ENCODE data around the gene CCDC102A.
A peak's percentile ranks its signal among the peaks of the same experiment; 100 is the strongest.

CCDC102A gene

DNA sequence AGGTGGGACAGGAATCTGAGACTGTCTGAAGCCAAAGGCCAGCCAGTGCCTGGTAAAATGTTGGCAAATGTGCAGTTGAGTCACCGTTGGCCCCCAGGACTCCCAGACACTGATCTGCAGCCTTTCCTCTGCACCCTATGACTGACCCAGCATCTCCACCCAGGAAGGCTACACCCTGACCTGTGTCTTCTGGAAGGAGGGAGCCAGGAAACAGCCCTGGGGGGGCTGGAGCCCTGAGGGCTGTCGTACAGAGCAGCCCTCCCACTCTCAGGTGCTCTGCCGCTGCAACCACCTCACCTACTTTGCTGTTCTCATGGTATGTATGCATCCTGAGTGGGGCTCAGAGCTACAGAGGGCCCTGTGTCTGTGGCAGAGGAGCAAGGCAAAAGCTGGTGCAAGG is 30.1 kb upstream of the CCDC102A start:
- H3K4me3 ChIP-seq, result no peak overlapping the region
- H4K20me1 ChIP-seq, result no peaks in the 10 kb centered on the region
- no peaks in the 10 kb centered on the region for H3K27me3 ChIP-seq
- peaks cover 17% of the 10 kb centered on the region for H3K4me1 ChIP-seq
- H3K27ac ChIP-seq, result no peak overlapping the region
- H3K9ac ChIP-seq, result no peak overlapping the region
- H3K9me3 ChIP-seq, result peaks cover 7% of the 10 kb centered on the region
- no peak overlapping the region for H3K4me2 ChIP-seq
- no peak for TF ChIP-seq Cebpa-rat (IDR thresholded peaks at IDR 0.05)
- no peaks in the 10 kb centered on the region for H3K36me3 ChIP-seq

DNA sequence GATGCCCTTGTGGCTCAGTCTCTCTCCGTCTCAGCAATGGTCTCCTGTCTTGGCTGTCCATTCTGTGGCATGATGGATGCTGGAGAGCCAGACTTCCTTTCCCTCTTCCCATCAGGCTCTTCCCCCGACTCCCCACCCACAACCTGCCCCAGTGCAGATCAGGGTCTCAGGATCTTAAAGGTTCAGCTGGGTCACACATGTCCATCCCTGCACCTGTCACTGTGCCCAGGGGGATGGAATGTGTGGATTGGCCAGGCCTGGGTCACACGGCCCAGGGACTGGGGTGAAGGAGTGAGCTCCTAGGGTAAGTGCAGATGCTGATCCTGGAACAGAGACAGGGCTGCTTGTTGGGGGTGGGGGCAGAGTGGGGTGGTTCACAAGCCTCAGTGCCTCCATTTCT is 29.1 kb upstream of the CCDC102A start:
- Histone ChIP-seq H3K27ac (no peak overlapping the region), H3K9ac (no peak overlapping the region), H3K4me2 (no peak overlapping the region), H3K4me1 (peaks cover 17% of the 10 kb centered on the region), H3K9me3 (peaks cover 17% of the 10 kb centered on the region), H3K27me3 (no peaks in the 10 kb centered on the region), H3K36me3 (no peaks in the 10 kb centered on the region), H3K4me3 (no peak overlapping the region), H4K20me1 (no peaks in the 10 kb centered on the region)
- no peak for TF ChIP-seq Cebpa-rat (IDR thresholded peaks at IDR 0.05)

DNA sequence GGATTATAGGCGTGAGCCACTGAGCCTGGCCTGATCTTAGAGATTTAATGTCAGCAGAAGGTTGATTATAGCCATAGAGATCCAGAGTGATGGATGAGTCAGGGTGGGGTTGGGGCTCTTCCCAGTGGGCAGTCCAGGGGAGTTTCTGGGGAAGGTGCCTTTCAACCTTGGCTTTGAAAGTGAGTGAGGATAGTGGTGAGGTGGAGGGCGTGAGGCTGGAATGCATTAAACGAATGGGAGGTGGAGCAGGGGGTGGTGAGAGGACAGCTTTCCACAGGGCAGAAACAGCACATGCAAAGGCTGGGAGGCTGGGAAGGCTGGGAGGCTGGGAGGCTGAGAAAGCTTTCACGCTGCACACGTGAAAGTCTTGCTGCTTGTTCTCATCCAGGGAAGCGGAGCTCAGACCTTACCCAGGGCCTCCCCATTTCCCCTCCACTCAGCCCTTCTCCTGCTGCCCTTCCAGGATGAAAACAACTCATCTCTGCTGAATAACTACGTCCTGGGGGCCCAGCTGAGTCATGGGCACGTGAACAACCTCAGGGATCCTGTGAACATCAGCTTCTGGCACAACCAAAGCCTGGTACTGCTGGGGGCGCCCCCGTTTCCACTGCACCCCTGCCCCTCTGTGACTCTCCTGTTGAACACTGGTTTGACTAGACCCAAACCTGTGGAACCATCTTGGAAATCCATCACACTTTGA is 28.4 kb upstream of the CCDC102A start:
- no peaks in the 10 kb centered on the region for H3K36me3 ChIP-seq
- H3K4me1 ChIP-seq, result peaks cover 17% of the 10 kb centered on the region
- no peak overlapping the region for H3K4me3 ChIP-seq
- peaks cover 24% of the 10 kb centered on the region for H3K9me3 ChIP-seq
- H3K9ac ChIP-seq, result no peak overlapping the region
- H3K4me2 ChIP-seq, result peak overlapping the region; percentile 39; the same call in 1 of the 2 replicates
- no peak overlapping the region for H3K27ac ChIP-seq
- H4K20me1 ChIP-seq, result no peaks in the 10 kb centered on the region
- no peak for TF ChIP-seq Cebpa-rat (IDR thresholded peaks at IDR 0.05)
- H3K27me3 ChIP-seq, result no peaks in the 10 kb centered on the region

DNA sequence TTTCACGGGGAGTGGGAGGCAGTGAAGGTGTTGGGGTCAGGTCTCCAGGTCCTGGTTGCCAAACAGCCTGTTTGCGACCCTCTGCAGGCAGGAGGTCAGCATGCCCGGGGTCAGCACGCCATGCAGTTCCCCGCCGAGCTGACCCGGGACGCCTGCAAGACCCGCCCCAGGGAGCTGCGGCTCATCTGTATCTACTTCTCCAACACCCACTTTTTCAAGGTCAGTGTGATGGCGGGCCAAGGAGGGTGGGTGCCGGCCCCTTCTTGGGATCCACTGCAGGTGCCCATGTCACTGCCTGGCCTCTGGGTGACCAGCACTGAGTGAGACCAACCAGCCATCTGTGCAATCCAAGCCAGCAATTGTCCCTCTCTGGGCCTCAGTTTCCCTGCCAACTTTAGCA is 27.4 kb upstream of the CCDC102A start:
- H3K36me3 ChIP-seq, result no peaks in the 10 kb centered on the region
- H3K9ac ChIP-seq, result no peak overlapping the region
- no peak for TF ChIP-seq Cebpa-rat (IDR thresholded peaks at IDR 0.05)
- H3K27me3 ChIP-seq, result no peaks in the 10 kb centered on the region
- peaks cover 17% of the 10 kb centered on the region for H3K4me1 ChIP-seq
- peak overlapping the region; percentile 39 for H3K4me2 ChIP-seq
- no peak overlapping the region for H3K27ac ChIP-seq
- no peaks in the 10 kb centered on the region for H4K20me1 ChIP-seq
- H3K4me3 ChIP-seq, result no peak overlapping the region
- peaks cover 24% of the 10 kb centered on the region for H3K9me3 ChIP-seq

DNA sequence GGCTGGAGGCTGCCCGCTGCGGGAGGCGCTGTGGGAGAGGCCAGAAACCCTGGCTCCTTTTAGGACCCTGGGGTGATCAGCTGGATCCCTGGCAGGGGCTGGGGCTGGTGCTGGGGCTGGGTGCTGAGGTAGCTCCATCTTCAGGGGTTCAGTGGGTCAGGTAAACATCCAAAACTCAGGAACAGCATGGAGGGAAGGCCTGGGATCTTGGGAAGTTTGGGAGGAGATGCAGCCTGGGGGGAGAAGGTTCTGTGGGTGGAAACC is 27.0 kb upstream of the CCDC102A start:
- peaks cover 17% of the 10 kb centered on the region for H3K4me1 ChIP-seq
- no peak overlapping the region for H3K9ac ChIP-seq
- H3K27ac ChIP-seq, result no peak overlapping the region
- no peak overlapping the region for H3K4me2 ChIP-seq
- H3K27me3 ChIP-seq, result no peaks in the 10 kb centered on the region
- no peaks in the 10 kb centered on the region for H4K20me1 ChIP-seq
- TF ChIP-seq Cebpa-rat (IDR thresholded peaks at IDR 0.05), result no peak
- H3K36me3 ChIP-seq, result no peaks in the 10 kb centered on the region
- H3K9me3 ChIP-seq, result peaks cover 24% of the 10 kb centered on the region
- H3K4me3 ChIP-seq, result no peak overlapping the region

DNA sequence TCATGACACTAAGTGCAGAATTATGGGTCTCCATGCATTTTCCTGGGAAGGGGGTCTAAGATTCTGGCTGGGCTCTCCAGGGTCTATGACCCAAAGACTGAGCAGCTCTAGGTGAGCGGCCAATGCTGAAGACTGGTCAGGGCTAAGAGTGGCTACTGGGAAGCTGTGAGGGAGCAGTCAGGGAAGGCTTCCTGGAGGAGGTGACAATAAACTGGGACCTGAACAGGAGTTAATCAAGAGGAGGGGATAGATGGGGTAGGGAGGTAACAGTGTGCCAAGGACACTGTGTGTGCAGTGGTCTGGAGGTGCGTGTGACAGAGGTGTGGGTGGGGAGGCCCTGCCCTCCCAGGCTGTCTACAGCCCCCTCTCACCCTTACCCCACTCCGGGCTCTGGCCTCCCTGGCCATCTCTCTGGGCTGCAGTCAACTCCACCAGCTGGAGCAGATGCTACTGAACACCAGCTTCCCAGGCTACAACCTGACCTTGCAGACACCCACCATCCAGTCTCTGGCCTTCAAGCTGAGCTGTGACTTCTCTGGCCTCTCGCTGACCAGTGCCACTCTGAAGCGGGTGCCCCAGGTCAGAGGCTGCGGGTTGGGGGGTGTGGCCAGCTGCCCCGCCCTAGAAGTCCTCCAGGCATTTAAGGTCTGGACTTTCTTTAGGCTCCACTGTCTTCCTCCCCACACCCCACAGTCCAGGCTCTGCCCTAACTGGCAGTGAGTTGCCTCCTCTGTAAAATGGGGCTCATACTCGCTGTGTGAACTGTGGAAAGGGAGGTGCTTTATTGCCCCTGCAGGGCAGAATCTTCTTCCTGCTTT is 26.5 kb upstream of the CCDC102A start:
- H3K36me3 ChIP-seq, result no peaks in the 10 kb centered on the region
- no peak overlapping the region for H3K4me3 ChIP-seq
- TF ChIP-seq Cebpa-rat (IDR thresholded peaks at IDR 0.05), result no peak
- no peaks in the 10 kb centered on the region for H3K27me3 ChIP-seq
- H4K20me1 ChIP-seq, result no peaks in the 10 kb centered on the region
- H3K4me1 ChIP-seq, result peaks cover 17% of the 10 kb centered on the region
- H3K9me3 ChIP-seq, result peaks cover 24% of the 10 kb centered on the region
- no peak overlapping the region for H3K4me2 ChIP-seq
- no peak overlapping the region for H3K27ac ChIP-seq
- H3K9ac ChIP-seq, result no peak overlapping the region

DNA sequence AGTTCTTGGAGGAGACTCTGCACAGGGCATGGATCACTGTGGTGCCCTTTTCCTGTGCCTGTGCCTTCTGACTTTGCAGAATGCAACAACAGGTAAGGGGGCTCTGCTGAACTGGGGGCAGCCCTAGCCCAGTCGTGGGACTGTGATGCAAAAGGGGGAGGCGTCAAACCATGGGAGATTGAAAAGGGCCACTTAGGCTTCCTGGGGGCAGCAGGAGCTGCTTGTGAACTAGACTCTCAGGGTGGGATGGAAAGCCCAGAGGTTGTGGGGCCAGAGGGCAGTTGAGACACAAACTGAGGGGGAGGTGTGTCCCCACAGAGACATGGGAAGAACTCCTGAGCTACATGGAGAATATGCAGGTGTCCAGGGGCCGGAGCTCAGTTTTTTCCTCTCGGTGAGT is 25.7 kb upstream of the CCDC102A start:
- Histone ChIP-seq H3K27ac (no peak overlapping the region), H3K4me2 (no peak overlapping the region), H4K20me1 (no peaks in the 10 kb centered on the region), H3K27me3 (no peaks in the 10 kb centered on the region), H3K4me1 (peaks cover 17% of the 10 kb centered on the region), H3K9me3 (peaks cover 24% of the 10 kb centered on the region), H3K4me3 (no peak overlapping the region), H3K9ac (no peak overlapping the region), H3K36me3 (no peaks in the 10 kb centered on the region)
- TF ChIP-seq Cebpa-rat (IDR thresholded peaks at IDR 0.05), result no peak

DNA sequence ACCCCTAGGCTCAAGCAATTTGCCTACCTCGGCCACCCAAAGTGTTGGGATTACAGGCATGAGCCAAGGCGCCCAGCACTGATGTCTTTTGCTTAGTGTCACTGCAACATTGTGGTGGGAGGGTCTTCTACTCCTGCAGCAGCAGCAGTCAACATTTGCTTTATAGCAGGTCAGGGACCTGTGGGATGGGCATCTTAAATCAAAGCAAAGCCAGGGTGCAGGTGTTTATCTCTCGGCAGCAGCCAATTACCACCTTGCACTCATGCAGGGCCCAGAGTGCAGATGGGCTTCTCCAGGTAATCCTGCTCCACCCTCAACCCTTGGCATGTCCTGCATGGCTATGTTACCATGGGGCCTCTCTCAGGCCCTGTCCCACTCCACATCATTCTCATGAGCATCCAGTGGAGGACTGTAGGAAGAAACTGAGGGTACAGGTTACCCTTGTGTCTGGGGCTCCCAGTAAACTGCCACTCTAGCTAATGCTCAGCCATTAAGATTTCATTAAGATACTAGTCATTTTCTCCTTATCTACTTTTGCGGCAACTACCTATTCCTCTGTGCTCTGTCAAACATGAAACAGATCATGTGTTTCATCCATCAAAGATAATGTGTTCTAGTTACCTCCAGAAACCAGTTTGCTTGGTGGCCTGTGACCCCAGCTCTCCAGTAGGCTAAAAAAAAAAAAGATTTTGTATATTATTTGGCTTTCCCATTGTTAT is 22.9 kb upstream of the CCDC102A start:
- H3K27me3 ChIP-seq, result no peaks in the 10 kb centered on the region
- TF ChIP-seq Cebpa-rat (IDR thresholded peaks at IDR 0.05), result no peak
- H3K4me3 ChIP-seq, result no peak overlapping the region
- H4K20me1 ChIP-seq, result no peaks in the 10 kb centered on the region
- H3K4me1 ChIP-seq, result peaks cover 8% of the 10 kb centered on the region
- no peak overlapping the region for H3K27ac ChIP-seq
- H3K36me3 ChIP-seq, result no peaks in the 10 kb centered on the region
- H3K4me2 ChIP-seq, result no peak overlapping the region
- no peak overlapping the region for H3K9ac ChIP-seq
- peaks cover 24% of the 10 kb centered on the region for H3K9me3 ChIP-seq

DNA sequence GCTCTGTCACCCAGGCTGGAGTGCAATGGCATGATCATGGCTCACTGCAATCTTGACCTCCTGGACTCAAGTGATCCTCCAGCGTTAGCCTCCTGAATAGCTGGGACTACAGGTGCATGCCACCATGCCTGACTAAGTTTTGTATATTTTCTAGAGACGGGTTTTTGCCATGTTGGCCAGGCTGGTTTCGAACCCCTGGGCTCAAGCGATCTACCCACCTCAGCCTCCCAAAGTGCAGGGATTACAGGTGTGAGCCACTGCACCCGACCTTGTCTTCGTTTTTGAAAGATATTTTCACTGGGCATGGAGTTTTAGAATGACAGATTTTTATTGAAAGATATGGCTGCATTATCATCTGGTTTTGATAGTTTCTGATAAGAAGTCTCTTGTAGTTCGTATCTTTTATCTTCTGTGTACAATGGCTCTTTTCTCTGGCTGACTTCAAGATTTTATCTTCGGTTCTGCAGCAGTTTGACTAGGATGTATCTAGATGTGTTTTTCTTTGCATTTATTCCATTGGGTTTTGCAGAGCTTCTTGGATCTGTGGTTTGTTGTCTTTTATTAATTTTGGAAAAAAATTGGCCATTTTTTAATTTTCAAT is 20.7 kb upstream of the CCDC102A start:
- Histone ChIP-seq H3K27me3 (no peaks in the 10 kb centered on the region), H3K9ac (no peak overlapping the region), H3K9me3 (peaks cover 25% of the 10 kb centered on the region), H4K20me1 (no peaks in the 10 kb centered on the region), H3K27ac (no peak overlapping the region), H3K36me3 (no peaks in the 10 kb centered on the region), H3K4me1 (no peaks in the 10 kb centered on the region), H3K4me3 (no peak overlapping the region), H3K4me2 (no peak overlapping the region)
- TF ChIP-seq Cebpa-rat (IDR thresholded peaks at IDR 0.05), result no peak

DNA sequence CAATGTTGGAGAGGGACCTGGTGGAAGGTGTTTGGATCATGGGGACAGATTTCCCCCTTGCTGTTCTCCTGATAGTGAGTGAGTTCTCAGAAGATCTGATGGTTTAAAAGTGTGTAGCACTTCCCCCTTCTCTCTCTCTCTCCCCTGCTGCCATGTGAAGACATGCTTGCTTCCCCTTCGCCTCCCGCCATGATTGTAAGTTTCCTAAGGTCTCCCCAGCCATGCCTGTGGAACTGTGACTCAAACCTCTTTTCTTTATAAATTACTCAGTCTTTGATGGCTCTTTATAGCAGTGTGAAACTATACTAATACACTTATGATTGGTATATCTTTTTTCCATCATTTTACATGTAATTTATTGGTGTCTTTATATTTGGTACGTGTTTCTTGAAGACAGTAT is 19.5 kb upstream of the CCDC102A start:
- H3K9me3 ChIP-seq, result peaks cover 20% of the 10 kb centered on the region
- H3K9ac ChIP-seq, result no peak overlapping the region
- H3K27ac ChIP-seq, result no peak overlapping the region
- no peak overlapping the region for H3K4me2 ChIP-seq
- H3K4me1 ChIP-seq, result no peaks in the 10 kb centered on the region
- H3K36me3 ChIP-seq, result no peaks in the 10 kb centered on the region
- H3K27me3 ChIP-seq, result no peaks in the 10 kb centered on the region
- no peak overlapping the region for H3K4me3 ChIP-seq
- TF ChIP-seq Cebpa-rat (IDR thresholded peaks at IDR 0.05), result no peak
- H4K20me1 ChIP-seq, result no peaks in the 10 kb centered on the region

Measured in BLaER1 (cell line).